Erythroblast (primary cell): ENCODE results near the gene GAL3ST2.
"Not testable (repeated sequence)": the region's sequence is repeated elsewhere in the genome, so short reads cannot be mapped to it uniquely, and the experiment has no call there.

ENCODE experiments used
- DNase-seq, 2 experiments: peaks; one replicate each; lab custom pipeline; 2025; lab: John Stamatoyannopoulos, UW
- GATA1 ChIP-seq: IDR thresholded peaks from 2 replicates; pipeline ENCODE4 v1.6.1; 2011; ENCODE audit warnings: low read depth, mild to moderate bottlenecking, control low read depth, low read length, moderate library complexity
- POLR2A ChIP-seq: IDR thresholded peaks from 2 replicates; pipeline ENCODE4 v1.6.1; 2011; ENCODE audit warnings: mild to moderate bottlenecking, low read length

The GAL3ST2 gene

DNA sequence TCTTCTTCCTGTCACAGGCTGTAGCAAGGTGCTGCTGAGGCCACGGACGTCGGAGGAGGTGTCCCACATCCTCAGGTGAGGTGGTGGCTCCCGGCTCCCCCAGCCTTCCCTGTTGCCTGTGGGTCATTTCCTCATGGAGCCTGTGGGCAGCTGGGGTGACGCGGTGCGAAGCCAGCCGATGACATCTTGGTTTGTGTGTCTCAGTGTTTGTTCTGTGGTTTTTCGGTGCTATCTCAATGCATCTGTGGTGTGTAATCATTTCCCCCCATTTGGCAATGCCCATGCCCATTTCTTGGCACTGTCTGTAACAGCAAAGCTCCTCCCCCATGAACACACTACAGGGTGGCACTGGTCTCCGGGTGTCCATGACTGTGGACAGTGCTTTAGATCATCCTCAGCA lies 35.6 kb upstream of the GAL3ST2 start:
- TF ChIP-seq GATA1 (no peak), POLR2A (no peak)
- no peak for DNase-seq

- no peak for TF ChIP-seq GATA1
- TF ChIP-seq POLR2A = no peak
These were observed 34.2 kb upstream of the GAL3ST2 start for GRCh38 chr2:241742320-241742939.

GRCh38 chr2:241743008-241743407 lies 33.6 kb upstream of the GAL3ST2 start:
- not testable (repeated sequence) for DNase-seq

More at GRCh38 chr2:241742320-241742939, 34.2 kb upstream of the GAL3ST2 start:
- no peak for DNase-seq

DNA sequence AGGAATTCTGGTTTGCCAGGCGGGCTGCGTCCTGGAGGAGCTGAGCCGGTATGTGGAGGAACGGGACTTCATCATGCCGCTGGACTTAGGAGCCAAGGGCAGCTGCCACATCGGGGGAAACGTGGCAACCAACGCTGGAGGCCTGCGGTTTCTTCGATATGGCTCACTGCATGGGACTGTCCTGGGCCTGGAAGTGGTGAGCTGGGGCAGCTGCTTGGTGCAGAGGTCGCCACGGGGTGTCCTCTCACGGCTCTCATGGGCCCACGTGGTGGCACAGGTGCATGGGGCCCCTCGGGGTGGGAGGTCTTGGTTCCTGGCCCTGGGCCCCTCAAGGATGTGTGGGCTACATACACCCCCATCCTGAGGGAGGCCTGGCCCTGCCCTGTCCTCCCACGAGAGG lies 33.0 kb upstream of the GAL3ST2 start:
- DNase-seq = no peak
- TF ChIP-seq POLR2A = no peak
- TF ChIP-seq GATA1 = no peak

DNA sequence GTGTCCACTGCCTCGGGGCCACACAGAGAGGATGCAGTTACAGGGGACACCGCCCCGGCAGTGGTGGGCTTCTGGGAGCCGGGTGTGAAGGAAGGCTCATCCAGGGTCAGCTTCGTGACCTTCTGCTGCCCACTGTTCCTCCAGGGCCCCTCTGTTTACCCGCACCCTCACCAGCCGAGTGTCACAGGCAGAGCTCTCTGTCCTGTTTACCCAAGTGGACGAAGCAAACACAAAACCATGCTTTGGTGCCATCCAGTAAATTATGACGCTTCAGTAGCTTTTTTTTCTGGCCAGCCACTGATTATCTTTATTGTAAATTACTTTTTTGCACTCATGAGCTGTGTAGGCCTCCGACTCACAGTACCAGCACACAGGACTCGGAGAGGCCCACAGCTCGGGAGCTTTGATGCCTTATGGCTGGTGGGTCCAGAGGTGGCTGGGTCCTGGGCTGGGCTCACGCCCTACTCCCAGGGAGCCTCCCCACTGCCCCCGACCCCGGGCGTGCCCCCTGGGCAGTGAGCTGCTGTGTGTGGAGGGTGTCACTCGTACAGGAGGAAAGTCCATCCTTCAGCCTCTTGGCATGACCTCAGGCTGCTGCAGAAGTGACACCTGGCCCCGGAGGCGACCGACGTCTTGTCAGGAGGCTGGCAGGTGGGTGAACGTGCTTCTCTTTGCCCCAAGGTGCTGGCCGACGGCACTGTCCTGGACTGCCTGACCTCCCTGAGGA lies 32.4 kb upstream of the GAL3ST2 start:
- no peak for DNase-seq
- no peak for TF ChIP-seq GATA1
- TF ChIP-seq POLR2A = no peak

- TF ChIP-seq POLR2A = no peak
- no peak for TF ChIP-seq GATA1
- DNase-seq = no peak
These were observed 31.3 kb upstream of the GAL3ST2 start for GRCh38 chr2:241745276-241745675.

GRCh38 chr2:241746084-241746483 lies 30.5 kb upstream of the GAL3ST2 start:
- DNase-seq = no peak
- TF ChIP-seq GATA1 (no peak), POLR2A (no peak)

DNA sequence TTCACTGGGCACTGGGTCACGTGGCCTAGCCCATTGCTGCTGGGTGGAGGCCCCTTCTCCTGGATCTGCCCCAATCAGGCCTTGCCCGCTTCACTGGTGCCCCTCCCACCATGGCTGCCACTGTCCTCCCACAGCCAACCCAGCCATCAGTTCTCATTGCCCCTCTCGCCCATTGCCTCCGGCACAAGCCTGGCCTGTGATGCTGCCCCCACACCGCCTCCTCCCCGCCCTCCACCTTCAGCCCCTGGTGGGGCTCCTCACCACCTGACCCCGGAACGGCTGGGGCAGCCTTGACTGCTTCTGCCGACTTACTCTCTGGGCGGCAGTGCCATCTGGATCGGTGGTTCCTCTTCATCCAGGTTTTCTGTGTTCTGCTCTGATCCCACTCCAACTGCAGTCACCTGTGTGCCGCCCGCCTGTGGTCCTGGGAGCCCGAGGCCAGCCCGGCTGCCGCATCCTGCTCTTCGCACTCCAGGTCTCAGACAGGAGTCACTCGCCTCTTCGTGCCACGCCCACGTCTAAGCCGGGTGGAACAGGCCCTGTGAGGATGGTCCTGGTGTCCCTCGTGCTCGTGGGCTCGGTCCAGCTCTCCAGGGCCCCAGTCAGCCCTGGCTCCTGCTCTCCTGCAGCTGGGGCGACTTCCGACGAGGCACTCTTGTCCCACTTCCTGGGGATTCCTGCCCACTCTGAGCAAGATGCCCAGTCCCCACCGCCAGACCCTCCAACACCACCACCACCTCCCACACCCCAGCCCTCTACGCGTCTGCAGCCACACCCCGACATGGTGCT lies 28.0 kb upstream of the GAL3ST2 start:
- no peak for TF ChIP-seq GATA1
- no peak for TF ChIP-seq POLR2A
- no peak for DNase-seq

DNA sequence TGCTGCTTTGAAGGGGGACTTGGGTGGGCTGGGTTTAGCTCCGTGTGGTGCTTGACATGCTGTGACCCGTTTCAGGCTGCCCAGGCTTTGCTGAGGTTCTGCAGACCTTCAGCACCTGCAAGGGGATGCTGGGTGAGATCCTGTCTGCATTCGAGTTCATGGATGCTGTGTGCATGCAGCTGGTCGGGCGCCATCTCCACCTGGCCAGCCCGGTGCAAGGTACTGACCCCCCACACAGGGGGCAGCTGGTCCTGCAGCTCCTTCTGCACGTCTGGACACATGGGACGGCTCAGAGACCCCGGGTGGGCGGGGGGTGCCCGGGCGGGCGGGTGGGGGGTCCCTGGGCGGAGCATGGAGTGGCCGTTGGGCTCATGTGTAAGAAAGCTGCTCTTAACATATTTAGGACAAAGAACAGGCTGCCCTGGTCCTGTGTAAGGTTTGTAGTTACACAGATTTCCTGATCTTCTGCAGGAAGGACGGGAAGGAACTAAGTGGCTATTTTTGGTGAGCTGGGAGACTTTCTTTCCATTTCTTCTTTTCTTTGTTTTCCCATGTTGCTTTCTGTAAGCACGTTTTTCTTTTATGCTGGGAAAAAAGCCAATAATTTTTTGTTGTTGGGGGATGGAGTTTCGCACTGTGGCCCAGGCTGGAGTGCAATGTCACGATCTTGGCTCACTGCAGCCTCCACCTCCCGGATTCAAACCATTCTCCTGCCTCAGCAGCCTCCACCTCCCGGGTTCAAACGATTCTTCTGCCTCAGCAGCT lies 26.4 kb upstream of the GAL3ST2 start:
- no peak for DNase-seq
- TF ChIP-seq GATA1 (no peak), POLR2A (no peak)

DNA sequence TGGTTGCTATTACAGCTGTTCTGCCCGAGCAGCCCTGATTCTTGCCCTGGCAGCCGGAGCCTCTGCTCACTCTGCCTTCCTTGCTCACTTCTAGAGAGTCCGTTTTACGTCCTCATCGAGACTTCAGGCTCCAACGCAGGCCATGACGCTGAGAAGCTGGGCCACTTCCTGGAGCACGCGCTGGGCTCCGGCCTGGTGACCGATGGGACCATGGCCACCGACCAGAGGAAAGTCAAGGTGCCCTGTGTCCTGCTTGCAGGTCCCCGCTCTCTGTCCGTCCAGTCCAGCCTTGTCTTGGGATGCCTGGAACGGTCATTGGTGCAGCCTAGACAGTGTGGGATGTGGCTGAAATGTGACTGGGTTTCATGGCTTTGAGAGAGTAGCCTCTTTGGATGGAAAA lies 25.5 kb upstream of the GAL3ST2 start:
- no peak for DNase-seq
- no peak for TF ChIP-seq GATA1
- no peak for TF ChIP-seq POLR2A

DNA sequence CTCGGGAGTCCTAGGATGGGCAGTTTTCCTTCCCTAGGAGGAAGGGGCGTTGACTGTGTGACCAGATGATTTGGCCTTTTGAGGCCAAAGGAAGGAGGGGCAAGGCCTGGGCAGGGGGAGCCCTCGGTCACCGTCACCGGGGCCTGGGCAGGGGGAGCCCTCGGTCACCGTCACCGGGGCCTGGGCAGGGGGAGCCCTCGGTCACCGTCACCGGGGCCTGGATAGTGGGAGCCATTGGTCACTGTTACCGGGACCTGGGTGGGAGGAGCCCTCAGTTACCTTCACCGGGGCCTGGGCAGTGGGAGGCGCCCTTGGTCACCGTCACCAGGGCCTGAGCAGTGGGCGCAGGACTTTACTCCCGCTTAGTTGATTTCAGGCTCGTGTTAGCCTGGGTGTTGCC lies 24.8 kb upstream of the GAL3ST2 start:
- TF ChIP-seq GATA1 (no peak), POLR2A (no peak)
- DNase-seq = no peak

- no peak for TF ChIP-seq POLR2A
- TF ChIP-seq GATA1 = no peak
- no peak for DNase-seq
These were observed 24.4 kb upstream of the GAL3ST2 start for GRCh38 chr2:241752253-241752652.

GRCh38 chr2:241752689-241753276 lies 23.8 kb upstream of the GAL3ST2 start:
- no peak for DNase-seq
- no peak for TF ChIP-seq GATA1
- no peak for TF ChIP-seq POLR2A
